Body of pancreas (tissue), 4 donors: ENCODE data around the gene HSPD1.

ENCODE experiments used
- POLR2A ChIP-seq, 3 donors: fragments of 450-650 bp; IDR thresholded peaks; one replicate each; pipeline ENCODE4 v1.6.1; 2016; ENCODE audit warnings: antibody characterized with exemption in 3 of 3, mild to moderate bottlenecking in 2 of 3
- TF ChIP-seq, protein P1 (sequence below), 7 experiments: fragments of 450-650 bp in 4 of 7; fragments of 200-600 bp in 3 of 7; sonication (generic) in 3 of 7; IDR thresholded peaks; one replicate each; pipeline ENCODE4 v1.5.1; 2016 to 2019; ENCODE audit warnings: antibody characterized with exemption in 7 of 7

DNA sequence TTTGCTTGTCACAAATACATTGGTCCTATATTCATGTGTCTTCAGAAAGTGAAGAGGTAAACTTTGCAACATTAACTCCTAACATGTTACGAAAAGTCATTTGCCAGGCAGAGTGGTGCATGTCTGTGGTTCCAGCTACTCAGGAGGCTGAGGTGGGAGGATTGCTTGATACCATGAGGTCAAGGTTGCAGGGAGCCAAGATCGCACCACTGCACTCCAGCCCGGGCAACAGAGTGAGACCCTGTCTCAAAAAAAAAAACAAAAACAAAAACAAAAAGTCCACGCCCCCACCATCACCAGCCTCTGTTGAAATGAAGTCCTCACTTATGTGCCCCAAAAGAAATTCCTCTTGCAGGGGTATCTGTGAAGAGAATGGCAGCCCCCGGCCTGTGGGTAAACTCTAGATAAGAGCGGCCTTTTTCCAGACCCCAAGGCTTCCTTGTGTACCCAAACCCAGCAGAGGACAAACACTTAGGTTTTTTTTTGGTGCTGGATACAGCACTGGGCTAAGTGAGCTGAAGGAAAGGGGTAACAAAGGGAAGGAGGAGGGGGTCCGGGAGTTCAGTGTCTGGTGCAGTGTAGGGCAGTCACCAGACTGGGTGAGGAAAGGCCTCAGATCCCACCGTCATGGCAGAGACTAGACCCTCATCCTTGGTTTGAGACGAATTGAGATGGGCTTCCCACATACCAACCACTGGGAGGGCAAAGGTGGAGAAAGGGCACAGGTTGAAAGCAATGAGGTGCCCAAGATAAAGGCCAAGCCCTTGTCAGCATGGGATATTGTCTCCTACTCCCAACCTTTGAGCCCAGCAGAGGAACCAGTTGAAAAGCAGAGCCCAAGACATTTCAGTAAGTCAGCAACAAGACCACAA is 19.2 kb downstream of the HSPD1 start:
- TF ChIP-seq, protein P1, sequence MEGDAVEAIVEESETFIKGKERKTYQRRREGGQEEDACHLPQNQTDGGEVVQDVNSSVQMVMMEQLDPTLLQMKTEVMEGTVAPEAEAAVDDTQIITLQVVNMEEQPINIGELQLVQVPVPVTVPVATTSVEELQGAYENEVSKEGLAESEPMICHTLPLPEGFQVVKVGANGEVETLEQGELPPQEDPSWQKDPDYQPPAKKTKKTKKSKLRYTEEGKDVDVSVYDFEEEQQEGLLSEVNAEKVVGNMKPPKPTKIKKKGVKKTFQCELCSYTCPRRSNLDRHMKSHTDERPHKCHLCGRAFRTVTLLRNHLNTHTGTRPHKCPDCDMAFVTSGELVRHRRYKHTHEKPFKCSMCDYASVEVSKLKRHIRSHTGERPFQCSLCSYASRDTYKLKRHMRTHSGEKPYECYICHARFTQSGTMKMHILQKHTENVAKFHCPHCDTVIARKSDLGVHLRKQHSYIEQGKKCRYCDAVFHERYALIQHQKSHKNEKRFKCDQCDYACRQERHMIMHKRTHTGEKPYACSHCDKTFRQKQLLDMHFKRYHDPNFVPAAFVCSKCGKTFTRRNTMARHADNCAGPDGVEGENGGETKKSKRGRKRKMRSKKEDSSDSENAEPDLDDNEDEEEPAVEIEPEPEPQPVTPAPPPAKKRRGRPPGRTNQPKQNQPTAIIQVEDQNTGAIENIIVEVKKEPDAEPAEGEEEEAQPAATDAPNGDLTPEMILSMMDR (IDR thresholded peaks at IDR 0.05): no peak
- no peak for TF ChIP-seq POLR2A (IDR thresholded peaks at IDR 0.05)
